ENCODE results near the gene TAT.

DNA sequence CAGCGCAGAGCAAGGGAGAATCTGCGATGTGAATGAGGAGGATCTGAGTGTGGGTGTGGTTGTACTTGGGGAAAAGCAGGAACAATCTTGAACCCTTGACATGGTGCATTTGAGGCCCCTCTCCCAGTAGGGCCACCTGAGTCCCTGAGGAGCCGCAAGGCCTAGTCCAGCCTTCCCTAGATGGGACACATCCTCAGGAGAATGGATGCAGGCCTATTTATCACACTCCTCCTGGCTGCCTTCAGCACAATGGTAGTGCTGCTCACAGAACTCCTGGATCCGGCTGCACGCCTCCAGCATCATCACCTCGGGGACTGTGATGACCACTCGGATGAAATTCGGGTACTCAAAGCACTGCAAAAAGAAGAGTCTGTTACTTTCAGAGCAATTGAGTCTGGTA is 9.0 kb downstream of the TAT start:
- TF ChIP-seq CTCF (IDR thresholded peaks at IDR 0.05) (no peak), POLR2A (IDR thresholded peaks at IDR 0.05) (no peak)

Data from suprapubic skin (tissue), 3 donors.